A549 treated with Mapracorat at 1 μM for 4 hours (cell line): ENCODE data around the gene KMT2D. TPM values are rescaled to one million over a fixed set of nuclear protein-coding genes. Genes with fewer than 3 reads are reported as not detected.

Source experiments
- total RNA-seq: library from RNA; stranded (reverse); fragments of 200-300 nt; extraction: Qiagen RNA extraction; gene quantifications from 5 replicates; pipeline ENCODE4 v1.2.3, GENCODE V29; 2022

Gene KMT2D, protein sequence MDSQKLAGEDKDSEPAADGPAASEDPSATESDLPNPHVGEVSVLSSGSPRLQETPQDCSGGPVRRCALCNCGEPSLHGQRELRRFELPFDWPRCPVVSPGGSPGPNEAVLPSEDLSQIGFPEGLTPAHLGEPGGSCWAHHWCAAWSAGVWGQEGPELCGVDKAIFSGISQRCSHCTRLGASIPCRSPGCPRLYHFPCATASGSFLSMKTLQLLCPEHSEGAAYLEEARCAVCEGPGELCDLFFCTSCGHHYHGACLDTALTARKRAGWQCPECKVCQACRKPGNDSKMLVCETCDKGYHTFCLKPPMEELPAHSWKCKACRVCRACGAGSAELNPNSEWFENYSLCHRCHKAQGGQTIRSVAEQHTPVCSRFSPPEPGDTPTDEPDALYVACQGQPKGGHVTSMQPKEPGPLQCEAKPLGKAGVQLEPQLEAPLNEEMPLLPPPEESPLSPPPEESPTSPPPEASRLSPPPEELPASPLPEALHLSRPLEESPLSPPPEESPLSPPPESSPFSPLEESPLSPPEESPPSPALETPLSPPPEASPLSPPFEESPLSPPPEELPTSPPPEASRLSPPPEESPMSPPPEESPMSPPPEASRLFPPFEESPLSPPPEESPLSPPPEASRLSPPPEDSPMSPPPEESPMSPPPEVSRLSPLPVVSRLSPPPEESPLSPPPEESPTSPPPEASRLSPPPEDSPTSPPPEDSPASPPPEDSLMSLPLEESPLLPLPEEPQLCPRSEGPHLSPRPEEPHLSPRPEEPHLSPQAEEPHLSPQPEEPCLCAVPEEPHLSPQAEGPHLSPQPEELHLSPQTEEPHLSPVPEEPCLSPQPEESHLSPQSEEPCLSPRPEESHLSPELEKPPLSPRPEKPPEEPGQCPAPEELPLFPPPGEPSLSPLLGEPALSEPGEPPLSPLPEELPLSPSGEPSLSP (N-terminal part only)
- total RNA-seq = 32.9 to 40.7 TPM (median 36.5 TPM) in 5 replicates

DNA sequence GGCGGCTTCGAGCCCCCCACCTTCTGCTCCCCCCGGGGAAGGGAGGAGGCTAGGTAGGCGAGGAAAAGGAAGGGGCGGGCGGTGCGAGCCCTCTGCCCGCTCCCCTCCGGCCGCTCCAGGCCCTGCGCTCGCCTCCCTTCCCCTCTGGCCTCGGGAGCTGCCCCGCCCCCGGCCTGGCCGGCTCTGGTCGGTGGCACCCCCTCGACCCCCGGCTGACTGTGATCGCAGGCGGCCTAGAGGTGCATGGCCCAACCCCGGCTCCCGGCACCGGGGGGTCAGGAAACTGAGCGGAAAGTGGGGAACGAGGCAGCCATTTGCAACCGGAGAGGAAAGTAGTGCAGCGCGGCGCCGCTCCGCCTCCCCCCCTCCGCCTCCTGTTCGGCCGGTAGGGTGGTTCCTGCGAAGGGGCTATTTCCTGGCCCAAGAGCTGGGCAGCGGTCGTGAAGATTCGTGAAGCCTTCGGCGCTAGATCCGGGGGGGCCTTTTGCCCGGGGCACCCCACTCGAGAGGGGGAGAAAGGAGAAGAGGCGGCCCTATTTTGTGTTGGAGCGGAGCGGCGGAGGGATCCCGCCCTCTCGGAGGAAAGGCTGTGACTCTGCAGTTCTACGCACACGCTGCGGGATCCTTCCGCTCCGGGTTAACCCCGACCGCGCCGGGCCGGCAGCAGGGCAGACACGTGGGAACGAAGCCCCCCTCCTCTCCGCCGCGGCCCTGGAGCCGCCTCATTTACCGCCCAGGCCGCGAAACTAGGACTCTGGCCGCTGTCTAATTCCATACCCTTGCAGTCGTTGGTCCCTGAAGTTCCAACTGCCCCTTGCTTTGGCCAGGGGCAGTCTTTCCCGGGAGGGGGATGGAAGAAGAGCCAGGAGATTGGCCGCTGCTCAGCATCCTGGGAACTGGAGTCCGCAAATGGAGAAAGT lies at the start of gene KMT2D:
Gene KMT2D (minus strand): TSS at position 558 of the 920 bp plus-strand sequence. CDS start 5,470 bp downstream, outside the sequence.

DNA sequence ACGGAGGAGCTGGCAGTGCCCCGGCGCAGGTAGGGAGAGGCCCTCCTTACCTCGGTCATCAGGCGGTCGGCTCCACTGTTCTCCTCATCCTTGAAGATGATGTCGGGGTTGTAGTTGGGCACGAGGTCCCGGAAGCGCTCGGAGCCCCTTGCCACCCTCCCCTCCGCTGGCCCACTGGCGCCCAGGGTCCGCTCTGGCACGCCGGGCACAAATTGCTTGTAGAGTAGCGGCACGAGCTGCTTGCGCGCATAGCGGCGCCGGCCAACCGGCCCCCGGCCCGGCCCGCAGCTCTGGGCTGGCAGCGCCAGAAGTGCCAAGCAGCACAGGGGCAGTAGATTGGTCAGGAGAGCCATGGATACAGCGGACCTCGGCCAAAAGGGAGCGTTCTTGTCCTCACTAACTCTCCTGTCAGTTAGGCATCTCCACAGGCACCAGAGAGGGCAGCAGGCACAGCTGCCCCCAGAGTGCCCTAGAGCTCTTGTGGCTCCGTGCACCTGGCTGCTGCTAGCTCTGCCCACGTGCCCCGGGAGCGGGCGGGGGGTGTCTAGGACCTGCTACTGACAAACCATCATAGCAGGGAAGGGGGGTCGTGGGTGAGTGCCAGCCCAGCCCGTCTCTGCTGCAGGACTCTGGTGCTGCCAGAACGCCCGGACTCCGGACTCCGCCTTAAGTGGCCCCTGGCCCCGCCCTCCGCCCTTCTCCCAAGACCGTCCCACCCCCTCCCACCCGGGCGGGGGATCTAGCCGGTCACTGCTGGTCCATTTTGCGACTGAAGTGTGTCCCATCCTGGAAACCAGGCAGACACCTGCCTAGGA lies 33.8 kb upstream of the KMT2D start, which contains the start of gene DHH:
Gene DHH (minus strand): TSS at position 642 of the 815 bp plus-strand sequence. CDS start 289 bp downstream, at position 353.

DNA sequence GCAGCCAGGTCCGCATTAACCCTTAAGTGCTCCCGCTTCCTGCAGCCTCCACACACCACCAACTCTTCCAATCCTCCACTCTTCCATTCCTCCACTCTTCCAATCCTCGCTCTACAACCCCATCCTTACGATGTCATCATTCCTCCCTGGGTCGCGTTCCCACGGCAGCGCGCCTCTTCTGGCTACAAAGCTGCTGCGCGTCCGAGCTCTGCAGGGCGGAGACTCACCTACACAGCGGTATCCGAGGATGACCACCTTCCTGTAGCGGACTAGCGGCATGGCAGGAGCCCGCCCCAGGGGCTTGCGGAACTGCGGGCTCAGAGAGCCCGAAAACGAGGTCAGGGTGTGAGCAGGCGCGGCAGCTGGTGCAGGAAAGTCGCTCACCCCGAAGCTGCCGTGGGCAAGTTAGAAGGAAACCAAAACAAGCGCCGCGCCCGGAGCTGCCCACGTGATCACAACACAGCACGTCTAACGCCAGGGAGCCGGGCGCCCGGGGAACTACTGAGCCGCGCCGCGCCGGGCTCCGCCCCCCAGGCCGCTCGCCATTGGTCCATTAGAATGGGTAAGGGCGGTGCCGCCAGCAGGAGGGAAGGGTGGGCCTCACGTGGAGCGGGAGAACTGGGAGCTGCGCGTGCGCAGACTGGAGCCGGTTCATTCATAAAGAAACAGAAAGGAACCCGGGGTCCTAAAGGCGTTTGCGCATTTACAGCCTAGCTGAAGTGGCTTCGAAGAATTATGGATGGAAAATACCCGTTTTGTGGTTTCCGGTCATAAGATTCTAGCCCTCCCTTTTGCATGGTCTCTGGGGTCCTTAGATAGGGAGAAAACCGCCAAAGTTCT lies 9.1 kb upstream of the KMT2D start, which contains the start of gene RHEBL1:
Gene RHEBL1 (minus strand): TSS at position 473 of the 840 bp plus-strand sequence. CDS start 194 bp downstream, at position 279.

DNA sequence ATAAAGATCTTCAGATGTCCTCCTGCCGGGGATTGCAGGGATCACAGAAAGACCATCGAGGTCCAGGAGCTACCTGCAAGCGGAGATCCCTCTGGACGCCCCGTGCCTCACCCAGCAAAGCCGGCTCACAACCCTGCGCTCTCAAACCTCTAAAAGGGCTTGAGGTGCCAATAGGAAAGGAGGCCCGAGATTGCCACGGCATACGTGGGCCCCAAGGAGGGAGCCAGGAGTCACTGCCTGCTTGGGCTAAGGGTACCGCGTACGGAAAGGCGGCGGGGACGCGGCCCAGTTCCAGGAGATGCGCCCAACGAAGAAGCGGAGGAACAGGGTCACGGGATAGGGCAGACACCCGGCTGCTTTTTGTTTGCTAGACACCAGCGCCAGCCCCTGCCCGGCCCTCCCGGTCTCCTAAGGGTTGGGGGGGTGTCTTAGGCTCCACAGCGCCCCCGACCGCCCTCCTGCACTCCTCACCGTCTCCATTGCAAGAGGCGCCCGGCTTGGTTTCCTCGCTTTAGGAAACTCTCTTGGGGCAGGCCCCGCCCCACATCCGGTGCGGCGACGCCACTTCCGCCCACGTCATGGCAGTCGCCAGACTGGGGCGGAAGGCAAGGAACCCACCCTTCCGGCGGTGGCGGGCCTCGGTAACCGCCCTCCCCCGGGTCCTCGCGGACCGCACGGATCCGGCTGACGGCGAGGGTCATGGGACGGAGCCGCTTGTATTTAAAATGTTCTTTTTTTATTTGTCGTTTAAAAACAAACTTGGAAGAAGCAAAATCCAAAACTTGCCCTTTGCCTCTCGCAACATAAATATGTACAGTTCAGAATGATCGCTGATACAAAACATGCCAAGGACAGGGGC lies 42.1 kb downstream of the KMT2D start, which contains the start of gene PRKAG1:
Gene PRKAG1 (minus strand): TSS at position 516 of the 859 bp plus-strand sequence. CDS start 36 bp downstream, at position 480.

Other genes starting within 250 kb of the KMT2D start
- 33.2 to 48.4 TPM (median 37.0 TPM) in 5 replicates for gene CACNB3, start 242.3 kb downstream of the KMT2D start, total RNA-seq
- gene DDX23, start 208.6 kb downstream of the KMT2D start, total RNA-seq = 73.6 to 82.3 TPM (median 78.8 TPM) in 5 replicates
- 4.3 to 8.4 TPM (median 5.8 TPM) in 5 replicates for gene RND1, start 194.9 kb downstream of the KMT2D start, total RNA-seq
- 44.9 to 64.2 TPM (median 56.2 TPM) in 5 replicates for gene FKBP11, start 135.3 kb downstream of the KMT2D start, total RNA-seq
- gene ARF3, start 103.3 kb downstream of the KMT2D start, total RNA-seq = 116 to 163 TPM (median 156 TPM) in 5 replicates
- 1.5 to 2.5 TPM (median 2.2 TPM) in 5 replicates for gene WNT10B, start 89.1 kb downstream of the KMT2D start, total RNA-seq
- not detected in 5 replicates for gene WNT1, start 82.5 kb downstream of the KMT2D start, total RNA-seq
- gene DDN, start 61.4 kb downstream of the KMT2D start, total RNA-seq = 0.57 to 1.1 TPM (median 0.81 TPM) in 5 replicates
- 37.6 to 48.4 TPM (median 39.8 TPM) in 5 replicates for gene PRKAG1, start 42.0 kb downstream of the KMT2D start, total RNA-seq
- 3.3 to 6.0 TPM (median 4.6 TPM) in 5 replicates for gene RHEBL1, start 9.2 kb upstream of the KMT2D start, total RNA-seq
- not detected in 5 replicates for gene DHH, start 34.0 kb upstream of the KMT2D start, total RNA-seq
- gene LMBR1L, start 50.1 kb upstream of the KMT2D start, total RNA-seq = 12.7 to 18.4 TPM (median 13.4 TPM) in 5 replicates
- gene TUBA1B, start 70.6 kb upstream of the KMT2D start, total RNA-seq = 2,300 to 2,554 TPM (median 2,409 TPM) in 5 replicates
- gene TUBA1A, start 128.3 kb upstream of the KMT2D start, total RNA-seq = 178 to 232 TPM (median 219 TPM) in 5 replicates
- gene TUBA1C, start 204.3 kb upstream of the KMT2D start, total RNA-seq = 1,605 to 2,005 TPM (median 1,655 TPM) in 5 replicates
- gene PRPH, start 234.4 kb upstream of the KMT2D start, total RNA-seq = 1.5 to 1.9 TPM (median 1.7 TPM) in 5 replicates